Limb (tissue), 2 donors: ENCODE results near the gene PRKN.
"Not testable (repeated sequence)": the region's sequence is repeated elsewhere in the genome, so short reads cannot be mapped to it uniquely, and the experiment has no call there.

Experiments used
- DNase-seq, 2 donors: peaks; one replicate each; pipeline ENCODE4 v3.0.0-alpha.2; 2016; ENCODE audit errors: extremely low spot score in 2 of 2

Gene PRKN

GRCh38 chr6:161861061-161861460 is 866.5 kb downstream of the PRKN start:
- not testable (repeated sequence) for DNase-seq

GRCh38 chr6:161853657-161854056 is 873.9 kb downstream of the PRKN start:
- DNase-seq = no peak

- DNase-seq = not testable (repeated sequence)
Observed at GRCh38 chr6:161851486-161851885, 876.1 kb downstream of the PRKN start.

DNA sequence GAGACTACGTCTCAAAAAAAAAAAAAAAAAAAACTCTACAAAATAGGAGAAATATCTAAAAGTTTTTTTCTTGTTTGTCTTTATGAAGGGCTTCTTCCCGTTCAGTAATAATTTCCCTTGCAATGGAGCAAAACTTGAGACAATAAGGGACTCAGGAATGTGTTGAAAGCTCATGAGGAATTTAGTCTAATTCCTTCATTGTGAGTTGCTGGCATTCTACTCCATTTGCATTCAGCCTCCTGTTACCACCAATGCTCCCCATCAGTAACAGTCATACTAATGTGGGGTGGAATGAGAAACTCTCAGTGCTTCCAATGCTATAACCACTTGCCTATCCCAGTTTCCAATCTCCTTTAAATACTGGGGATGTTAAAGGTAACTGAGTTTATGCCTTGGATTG is 877.0 kb downstream of the PRKN start:
- no peak for DNase-seq

DNA sequence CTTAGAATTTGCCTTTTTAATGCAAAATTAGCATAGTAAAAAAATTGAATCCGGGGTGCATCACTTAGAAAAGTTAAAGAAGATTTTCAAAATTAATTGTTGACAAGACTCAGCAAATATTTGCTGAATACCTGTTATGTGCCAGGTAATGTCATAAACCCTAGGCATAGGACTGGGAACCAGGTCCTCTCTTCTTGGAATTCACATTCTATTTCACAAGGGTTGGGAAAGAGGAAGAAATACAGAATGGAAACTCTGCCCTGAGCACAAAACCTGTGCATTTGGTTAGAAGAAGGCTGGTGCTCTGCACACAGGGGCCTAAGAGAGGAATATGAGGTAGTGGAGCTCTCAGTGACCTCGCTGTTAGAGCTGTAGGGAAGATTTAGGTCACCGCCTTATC is 879.9 kb downstream of the PRKN start:
- no peak for DNase-seq

DNA sequence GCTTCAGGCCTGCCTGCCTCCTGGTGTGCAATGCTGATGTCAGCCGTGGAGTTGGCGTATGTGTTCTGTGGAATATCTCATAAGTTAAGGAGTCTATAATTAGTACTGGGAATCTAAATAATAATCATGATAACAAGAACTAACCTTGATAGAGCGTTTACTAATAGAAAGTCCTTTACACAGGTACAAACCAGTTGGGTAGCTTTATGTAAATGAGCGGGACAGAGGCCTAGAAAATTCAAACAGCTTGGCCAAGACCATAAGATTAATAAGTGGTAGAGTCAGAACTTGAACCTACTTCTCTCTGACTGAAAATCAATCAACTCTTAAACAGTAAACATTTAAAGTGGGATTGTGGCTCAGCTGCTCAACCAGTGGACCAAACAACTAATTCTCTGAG is 882.8 kb downstream of the PRKN start:
- DNase-seq = no peak

- DNase-seq = no peak
Observed at GRCh38 chr6:161843066-161843465, 884.5 kb downstream of the PRKN start.

- DNase-seq = no peak
Observed at GRCh38 chr6:161840380-161840779, 887.2 kb downstream of the PRKN start.

GRCh38 chr6:161838306-161839035 is 889.1 kb downstream of the PRKN start:
- no peak for DNase-seq

DNA sequence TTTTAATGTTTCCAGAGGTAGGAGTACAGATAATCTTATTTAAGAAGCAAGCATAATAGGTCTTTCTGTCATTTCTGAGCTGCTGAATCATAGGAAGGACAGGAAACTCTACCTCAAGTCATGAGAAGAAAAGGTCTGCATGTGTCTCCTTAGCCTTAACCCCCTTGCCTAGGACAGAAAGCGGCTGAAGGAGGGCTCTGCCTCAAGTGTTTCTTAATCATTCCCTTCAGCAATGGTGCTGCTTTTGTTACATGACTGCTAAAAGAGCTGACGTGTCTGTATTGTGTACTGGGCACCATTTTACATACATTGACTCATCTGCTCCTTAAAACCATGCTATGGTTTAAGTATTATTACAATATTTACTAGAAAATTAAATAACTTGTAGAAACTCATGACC is 889.7 kb downstream of the PRKN start:
- no peak for DNase-seq

DNA sequence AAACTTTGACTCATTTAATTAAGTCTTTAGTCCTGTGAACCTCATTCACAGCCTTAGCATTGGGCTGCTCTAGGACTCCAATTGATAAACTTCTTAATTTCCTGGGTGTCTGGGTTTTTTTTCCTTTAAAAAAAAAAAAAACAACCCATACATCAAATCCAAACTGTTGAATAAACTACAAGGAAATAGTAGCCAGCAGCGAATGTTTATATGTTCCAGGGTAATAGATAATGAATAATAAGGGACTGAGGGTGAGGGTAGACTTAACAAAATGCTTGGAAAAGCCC is 890.2 kb downstream of the PRKN start:
- no peak for DNase-seq

- DNase-seq = peak in 1 of 2 donors; percentile 38
Observed at GRCh38 chr6:161836643-161837448, 890.7 kb downstream of the PRKN start.

DNA sequence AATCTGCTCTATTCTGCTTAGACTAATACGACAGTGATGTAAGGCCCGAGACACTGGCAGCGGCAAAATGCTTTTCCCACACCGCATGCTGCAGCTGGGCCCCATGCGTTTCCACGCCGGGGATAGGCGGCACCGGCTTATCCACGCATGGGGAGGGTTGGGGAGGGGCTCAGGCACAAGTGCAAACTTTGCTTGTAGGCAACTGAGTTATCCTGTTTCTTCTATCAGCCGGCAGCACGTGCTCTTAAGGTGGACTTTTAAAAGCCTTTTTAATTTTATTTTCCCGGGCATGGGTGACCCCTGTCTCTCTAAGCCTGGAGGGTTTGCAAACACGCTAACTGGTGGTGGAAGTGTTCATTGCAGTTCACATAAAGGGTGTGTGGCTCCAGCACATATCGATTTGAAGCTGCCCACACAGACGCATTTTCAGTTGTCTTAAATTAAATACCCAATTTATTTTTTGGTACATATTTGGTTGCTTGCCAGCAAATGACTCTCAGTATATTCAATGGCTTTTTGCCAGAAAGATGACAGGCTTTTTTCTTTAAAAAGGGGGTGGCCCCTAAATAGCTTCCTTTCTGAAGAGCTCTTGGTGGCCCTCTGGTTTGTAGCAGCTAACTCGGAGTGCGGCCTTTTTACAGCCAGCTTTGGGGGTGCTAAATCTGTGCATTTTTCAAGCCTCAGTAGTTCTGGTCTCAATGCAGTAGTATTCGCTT is 891.9 kb downstream of the PRKN start:
- peak; percentile 18 to 59 for DNase-seq

- DNase-seq = no peak
Observed at GRCh38 chr6:161834426-161834825, 893.1 kb downstream of the PRKN start.

- DNase-seq = no peak
Observed at GRCh38 chr6:161833099-161833860, 894.3 kb downstream of the PRKN start.

DNA sequence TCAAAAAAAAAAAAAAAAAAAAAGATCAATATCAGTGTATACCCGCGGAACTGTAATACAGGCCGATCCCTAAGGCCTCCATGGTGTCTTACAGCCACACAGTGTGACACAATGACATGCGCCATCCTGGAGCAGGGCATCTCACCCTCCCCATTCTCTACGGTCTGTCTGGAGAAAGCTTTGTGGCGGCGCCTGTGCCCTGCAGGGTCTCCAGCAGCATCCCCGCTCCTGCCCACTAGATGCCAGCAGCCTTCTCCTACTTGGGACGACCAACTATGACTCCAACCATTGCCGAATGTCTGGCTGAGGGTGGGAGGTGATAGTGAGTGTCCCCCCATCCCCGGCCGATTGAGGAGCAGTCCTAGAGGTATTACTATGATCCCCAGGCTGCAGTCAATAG is 894.9 kb downstream of the PRKN start:
- no peak for DNase-seq

- DNase-seq = no peak
Observed at GRCh38 chr6:161830866-161831616, 896.5 kb downstream of the PRKN start.

GRCh38 chr6:161829291-161829729 is 898.3 kb downstream of the PRKN start:
- DNase-seq = no peak

DNA sequence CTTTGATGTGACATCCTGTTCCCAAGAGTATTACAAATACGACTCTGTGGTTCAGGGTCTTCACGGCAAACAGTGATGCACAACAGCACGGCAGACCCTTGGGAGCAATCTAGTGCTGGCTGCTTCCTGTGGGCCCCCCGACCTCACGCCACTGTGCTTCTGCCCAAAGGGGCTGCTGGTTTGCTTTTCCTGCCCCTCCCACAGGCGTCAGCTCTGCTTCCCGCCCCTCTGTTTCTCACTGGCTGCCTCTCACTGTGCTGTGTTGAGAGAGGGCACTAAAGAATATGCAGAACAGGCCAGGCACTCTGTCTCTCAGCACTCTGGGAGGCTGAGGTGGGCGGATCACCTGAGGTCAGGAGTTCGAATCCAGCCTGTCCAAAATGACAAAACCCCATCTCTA is 899.2 kb downstream of the PRKN start:
- no peak for DNase-seq

- no peak for DNase-seq
Observed at GRCh38 chr6:161826512-161826911, 901.1 kb downstream of the PRKN start.

DNA sequence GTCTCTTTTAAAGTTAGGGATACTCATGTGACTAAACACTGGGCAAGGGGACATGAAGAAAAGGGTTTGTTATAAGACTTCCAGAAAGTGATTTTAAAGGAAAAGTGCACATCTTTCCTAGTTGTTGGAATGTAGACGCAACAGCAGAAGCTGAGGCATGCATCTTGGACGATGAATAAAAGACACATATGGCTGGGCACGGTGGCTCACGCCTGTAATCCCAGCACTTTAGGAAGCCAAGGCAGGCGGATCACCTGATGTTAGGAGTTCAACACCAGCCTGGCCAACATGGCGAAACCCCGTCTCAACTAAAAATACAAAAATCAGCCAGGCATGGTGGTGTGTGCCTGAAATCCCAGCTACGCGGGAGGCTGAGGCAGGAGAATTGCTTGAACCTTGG is 905.4 kb downstream of the PRKN start:
- not testable (repeated sequence) for DNase-seq
